Measurements from ENCODE around the gene THSD4. TPM values are rescaled to one million over a fixed set of nuclear protein-coding genes. Genes with fewer than 3 reads are reported as not detected.

Gene THSD4
- polyA plus RNA-seq, 1 experiment: 45.8 TPM

DNA sequence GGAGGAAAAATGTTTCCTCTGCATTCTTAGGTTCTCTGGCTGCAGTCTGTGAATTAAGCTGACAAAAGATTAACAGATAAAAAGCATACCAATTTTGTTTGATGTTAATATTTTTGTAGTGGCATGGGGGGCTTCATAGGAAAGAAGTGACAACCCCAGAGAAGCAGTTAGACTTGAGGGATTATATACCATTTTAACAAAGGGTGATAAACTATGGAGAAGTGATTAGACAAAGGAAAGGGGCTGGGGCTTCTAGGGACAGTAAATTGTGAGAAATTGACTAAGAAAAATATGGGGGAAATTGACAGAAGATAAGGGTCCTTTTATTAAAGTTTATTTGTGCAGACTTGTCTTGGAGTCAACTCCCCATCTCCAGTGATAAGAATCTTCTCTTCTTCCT lies 639.4 kb downstream of the THSD4 start:
- POLR2A ChIA-PET: no interaction called here
- DNase-seq (ENCODE audit: low read depth, low spot score): no peak
- Histone ChIP-seq H3K9me3 (ENCODE audit: control insufficient read depth, insufficient read depth, low read length) (no peaks in the 10 kb centered on the region; the same call in 1 of the 2 replicates), H3K27me3 (ENCODE audit: control insufficient read depth, insufficient read depth, low read length) (no peaks in the 10 kb centered on the region), H3K27ac (ENCODE audit: low read depth, low read length) (no peak overlapping the region), H3K4me3 (ENCODE audit: low read depth, low read length) (no peak overlapping the region)
- CTCF ChIA-PET: interaction anchor here (0.9 to 3.9 kb wide), 3 partner anchors 11 to 311 kb away, joined by 3 to 60 read pairs (median 5); no protein-coding TSS in a partner anchor
- TF ChIP-seq, protein P1, sequence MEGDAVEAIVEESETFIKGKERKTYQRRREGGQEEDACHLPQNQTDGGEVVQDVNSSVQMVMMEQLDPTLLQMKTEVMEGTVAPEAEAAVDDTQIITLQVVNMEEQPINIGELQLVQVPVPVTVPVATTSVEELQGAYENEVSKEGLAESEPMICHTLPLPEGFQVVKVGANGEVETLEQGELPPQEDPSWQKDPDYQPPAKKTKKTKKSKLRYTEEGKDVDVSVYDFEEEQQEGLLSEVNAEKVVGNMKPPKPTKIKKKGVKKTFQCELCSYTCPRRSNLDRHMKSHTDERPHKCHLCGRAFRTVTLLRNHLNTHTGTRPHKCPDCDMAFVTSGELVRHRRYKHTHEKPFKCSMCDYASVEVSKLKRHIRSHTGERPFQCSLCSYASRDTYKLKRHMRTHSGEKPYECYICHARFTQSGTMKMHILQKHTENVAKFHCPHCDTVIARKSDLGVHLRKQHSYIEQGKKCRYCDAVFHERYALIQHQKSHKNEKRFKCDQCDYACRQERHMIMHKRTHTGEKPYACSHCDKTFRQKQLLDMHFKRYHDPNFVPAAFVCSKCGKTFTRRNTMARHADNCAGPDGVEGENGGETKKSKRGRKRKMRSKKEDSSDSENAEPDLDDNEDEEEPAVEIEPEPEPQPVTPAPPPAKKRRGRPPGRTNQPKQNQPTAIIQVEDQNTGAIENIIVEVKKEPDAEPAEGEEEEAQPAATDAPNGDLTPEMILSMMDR (IDR thresholded peaks at IDR 0.05; ENCODE audit: low read depth, low read length): no peak

DNA sequence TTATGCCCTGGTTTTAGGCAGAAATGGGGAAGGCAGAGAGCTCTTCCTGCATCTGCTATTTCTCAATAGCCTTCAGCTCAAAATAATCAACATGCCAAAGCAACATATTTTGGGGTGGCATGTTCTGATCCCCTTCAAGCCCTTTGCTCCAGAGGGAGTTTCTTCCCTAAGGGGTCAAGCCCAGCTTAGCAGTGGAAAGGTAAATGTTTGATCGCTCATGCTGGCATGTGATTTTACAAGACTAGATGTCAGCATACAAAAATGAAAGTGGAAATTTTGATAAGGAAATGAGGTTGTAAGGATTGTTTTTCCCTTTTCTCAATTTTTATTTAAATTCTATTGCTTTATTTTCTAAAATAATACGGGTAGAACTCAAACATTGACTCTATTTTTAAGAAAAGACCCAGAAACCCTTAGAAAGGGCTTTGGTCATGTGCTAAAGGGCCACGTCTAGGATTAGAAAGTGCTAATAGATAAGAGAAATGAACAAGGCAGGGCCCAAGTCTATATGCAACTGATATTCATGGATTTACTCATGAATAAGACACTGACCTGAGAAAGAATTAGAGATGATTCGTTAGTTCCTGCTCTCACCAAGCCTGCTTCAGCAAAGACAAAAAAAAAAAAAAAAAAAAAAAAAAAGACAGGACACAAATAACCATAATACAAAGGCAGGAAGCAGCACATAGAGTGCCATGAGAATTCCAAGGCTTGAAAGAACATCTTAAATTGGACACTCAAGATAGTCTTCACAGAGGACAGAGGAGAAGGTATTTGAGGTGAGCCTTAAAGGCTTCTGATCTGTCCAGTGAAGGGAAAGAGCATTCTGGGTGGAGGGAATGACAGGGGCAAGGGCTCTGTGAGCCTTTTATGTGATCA lies 640.1 kb downstream of the THSD4 start:
- H3K9me3 ChIP-seq (ENCODE audit: control insufficient read depth, insufficient read depth, low read length): peaks cover 4% of the 10 kb centered on the region
- POLR2A ChIA-PET: no interaction called here

DNA sequence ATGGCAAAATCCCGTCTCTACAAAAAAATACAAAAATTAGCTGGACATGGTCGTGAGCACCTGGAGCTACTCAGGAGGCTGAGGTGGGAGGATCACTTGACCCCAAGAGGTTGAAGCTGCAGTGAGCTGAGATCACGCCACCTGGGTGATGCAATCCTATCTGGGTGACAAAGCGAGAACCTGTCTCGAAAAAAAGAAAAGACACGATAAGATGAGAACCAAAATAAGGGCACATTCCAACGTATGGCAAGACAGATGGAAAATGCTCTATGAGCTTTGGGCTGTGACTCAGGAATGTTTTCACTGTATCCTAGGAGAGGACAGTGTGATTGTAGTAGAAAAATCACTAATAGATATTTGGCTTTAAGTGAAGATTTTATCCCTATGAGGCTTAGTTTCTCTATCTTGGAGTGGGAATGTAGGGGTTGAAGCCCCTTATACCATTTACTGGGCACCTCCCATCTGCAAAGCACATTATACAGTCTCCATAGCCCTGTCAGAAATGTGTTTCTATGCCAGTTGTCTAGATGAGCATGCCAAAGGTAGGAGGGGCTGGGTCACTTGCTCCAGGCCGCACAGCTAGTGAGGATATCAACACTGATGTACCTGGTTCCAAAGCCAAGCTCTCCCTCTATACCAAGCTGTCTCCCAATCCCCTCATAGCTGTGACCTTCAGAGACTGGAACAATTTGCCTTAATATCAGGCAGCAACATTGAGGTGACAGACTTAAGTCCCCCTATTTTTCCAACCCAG lies 641.5 kb downstream of the THSD4 start:
- Histone ChIP-seq H3K9me3 (ENCODE audit: control insufficient read depth, insufficient read depth, low read length) (peaks cover 4% of the 10 kb centered on the region), H3K4me3 (ENCODE audit: low read depth, low read length) (no peak overlapping the region), H3K27me3 (ENCODE audit: control insufficient read depth, insufficient read depth, low read length) (no peaks in the 10 kb centered on the region), H3K27ac (ENCODE audit: low read depth, low read length) (no peak overlapping the region)
- DNase-seq (ENCODE audit: low read depth, low spot score): no peak
- CTCF ChIA-PET: interaction anchor here (1.1 to 1.4 kb wide), 2 partner anchors 13 to 45 kb away, joined by 4 to 5 read pairs; no protein-coding TSS in a partner anchor
- TF ChIP-seq, protein P1 (IDR thresholded peaks at IDR 0.05; ENCODE audit: low read depth, low read length): no peak
- POLR2A ChIA-PET: no interaction called here

More for the DNA sequence above, 640.1 kb downstream of the THSD4 start:
- no peak for DNase-seq (ENCODE audit: low read depth, low spot score)
- H3K4me3 ChIP-seq (ENCODE audit: low read depth, low read length): no peak overlapping the region
- TF ChIP-seq, protein P1 (IDR thresholded peaks at IDR 0.05; ENCODE audit: low read depth, low read length): no peak
- H3K27me3 ChIP-seq (ENCODE audit: control insufficient read depth, insufficient read depth, low read length): no peaks in the 10 kb centered on the region
- CTCF ChIA-PET: interaction anchor here (0.9 to 3.9 kb wide), 3 partner anchors 12 to 312 kb away, joined by 3 to 60 read pairs (median 5); no protein-coding TSS in a partner anchor
- no peak overlapping the region for H3K27ac ChIP-seq (ENCODE audit: low read depth, low read length)

DNA sequence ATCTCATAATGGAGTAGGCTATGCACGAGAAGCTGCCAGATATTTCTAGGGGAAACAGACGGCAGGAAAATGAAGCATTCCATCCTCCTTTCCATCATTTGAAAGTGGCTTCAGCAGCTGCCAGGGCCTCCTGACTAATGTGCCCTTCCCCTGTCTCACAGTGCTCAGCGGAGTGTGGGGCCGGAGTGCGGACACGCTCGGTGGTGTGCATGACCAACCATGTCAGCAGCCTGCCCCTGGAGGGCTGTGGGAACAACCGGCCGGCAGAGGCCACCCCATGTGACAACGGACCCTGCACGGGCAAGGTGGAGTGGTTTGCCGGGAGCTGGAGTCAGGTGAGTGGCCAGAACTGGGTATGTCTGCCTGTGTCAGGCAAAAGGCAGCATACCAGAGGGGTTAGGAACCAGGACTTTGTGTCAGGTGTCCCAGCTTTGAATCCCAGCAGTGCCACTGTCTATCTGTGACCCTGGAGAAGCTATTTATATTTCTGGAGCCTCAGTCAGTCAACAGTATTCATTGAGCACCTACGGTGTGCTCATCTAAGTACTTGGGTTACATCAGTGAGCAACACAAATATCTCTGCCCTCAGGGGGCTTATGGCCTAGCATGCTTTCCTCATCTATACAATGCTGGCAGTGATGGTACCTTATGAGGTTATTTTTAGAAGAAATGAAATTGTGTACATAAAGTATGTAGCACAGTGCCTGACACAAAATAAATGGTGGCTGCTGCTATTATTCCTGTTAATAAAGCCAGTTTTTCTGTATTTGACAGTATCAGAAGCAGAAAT lies 642.7 kb downstream of the THSD4 start:
- no peak overlapping the region for H3K27ac ChIP-seq (ENCODE audit: low read depth, low read length)
- DNase-seq (ENCODE audit: low read depth, low spot score): no peak
- ChIA-PET CTCF (interaction anchor here (0.9 to 1.4 kb wide), 2 partner anchors 14 to 43 kb away, joined by 5 to 6 read pairs; no protein-coding TSS in a partner anchor), POLR2A (no interaction called here)
- TF ChIP-seq, protein P1 (IDR thresholded peaks at IDR 0.05; ENCODE audit: low read depth, low read length): no peak
- H3K9me3 ChIP-seq (ENCODE audit: control insufficient read depth, insufficient read depth, low read length): peaks cover 4% of the 10 kb centered on the region
- no peaks in the 10 kb centered on the region for H3K27me3 ChIP-seq (ENCODE audit: control insufficient read depth, insufficient read depth, low read length)
- no peak overlapping the region for H3K4me3 ChIP-seq (ENCODE audit: low read depth, low read length)

All from AG04450 (cell line).